ENCODE results near the gene EPHB1.
"Not testable (repeated sequence)": the region's sequence is repeated elsewhere in the genome, so short reads cannot be mapped to it uniquely, and the experiment has no call there.

The EPHB1 gene

GRCh38 chr3:134777341-134777740, 17.7 kb upstream of the EPHB1 start:
- no peak for DNase-seq (ENCODE audit: low read depth)

DNA sequence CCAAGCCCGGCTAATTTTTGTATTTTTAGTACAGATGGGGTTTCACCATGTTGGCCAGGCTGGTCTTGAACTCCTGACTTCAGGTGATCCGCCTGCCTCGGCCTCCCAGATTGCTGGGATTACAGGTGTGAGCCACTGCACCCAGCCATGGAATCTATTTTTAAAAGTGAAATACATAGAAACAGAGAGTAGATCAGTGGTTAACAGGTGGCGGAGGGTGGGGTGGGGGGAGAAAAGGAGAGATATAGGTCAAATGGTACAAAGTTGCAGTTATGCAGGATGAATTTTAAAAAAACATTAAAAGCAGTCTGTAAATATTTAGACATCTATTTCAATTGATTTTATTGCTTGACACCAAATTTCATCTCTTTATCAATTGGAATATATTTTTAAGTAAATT, 6.8 kb upstream of the EPHB1 start:
- DNase-seq (ENCODE audit: low read depth), result not testable (repeated sequence)

DNA sequence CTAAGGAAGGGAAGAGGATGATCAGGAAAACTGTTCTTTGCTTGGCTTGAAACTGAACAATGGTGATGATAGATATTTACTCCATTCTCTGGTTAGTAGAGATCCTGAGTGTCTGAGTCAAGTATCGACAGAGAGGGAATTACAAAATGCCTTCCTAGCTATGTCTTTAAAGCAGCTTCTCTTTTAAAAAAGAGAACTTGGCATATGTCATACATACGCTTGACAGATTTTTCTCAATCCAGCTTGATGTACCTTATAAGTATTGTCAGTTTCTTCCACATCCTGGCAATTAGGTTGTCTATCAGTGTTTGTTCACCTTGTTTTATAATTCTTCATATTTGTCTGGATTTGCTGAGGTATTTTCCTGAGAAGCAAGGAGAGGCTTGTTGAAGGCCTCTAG, 5.0 kb upstream of the EPHB1 start:
- DNase-seq (ENCODE audit: low read depth), result no peak

DNA sequence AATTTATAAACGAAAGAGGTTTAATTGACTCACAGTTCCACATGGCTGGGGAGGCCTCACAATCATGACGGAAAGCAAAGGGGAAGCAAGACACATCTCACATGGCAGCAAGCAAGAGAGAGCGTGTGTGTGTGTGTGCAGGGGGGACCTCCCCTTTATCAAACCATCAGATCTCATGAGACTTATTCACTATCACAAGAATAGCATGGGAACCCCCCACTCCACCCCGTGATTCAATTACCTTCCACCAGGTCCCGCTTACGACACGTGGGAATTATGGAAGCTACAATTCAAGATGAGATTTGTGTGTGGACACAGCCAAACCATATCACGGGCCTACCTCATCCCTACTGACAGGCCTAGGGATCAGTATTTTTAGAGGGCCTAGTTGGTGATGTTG, 3.1 kb upstream of the EPHB1 start:
- DNase-seq (ENCODE audit: low read depth), result no peak

DNA sequence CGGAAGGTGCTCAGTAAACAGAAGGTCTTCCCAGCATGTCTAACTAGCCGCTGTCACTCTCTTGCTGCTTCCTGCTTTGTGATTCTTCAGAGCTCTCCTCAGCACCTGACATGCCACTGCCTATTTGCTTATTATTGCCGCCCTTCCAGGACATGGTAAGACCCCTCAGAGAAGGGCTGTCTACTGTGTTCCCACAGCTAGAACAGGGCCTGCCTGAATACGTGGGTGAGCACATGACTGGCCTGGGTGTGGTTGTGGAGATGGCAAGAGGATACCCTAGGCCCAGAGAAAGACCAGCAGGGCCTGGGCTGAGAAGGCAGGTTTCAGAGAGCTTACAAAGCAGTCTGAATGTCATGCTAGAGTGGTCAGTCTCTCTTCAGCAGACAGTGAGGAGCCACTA, 2.4 kb upstream of the EPHB1 start:
- DNase-seq (ENCODE audit: low read depth), result no peak

GRCh38 chr3:134793562-134793961, 1.5 kb upstream of the EPHB1 start:
- no peak for DNase-seq (ENCODE audit: low read depth)

DNA sequence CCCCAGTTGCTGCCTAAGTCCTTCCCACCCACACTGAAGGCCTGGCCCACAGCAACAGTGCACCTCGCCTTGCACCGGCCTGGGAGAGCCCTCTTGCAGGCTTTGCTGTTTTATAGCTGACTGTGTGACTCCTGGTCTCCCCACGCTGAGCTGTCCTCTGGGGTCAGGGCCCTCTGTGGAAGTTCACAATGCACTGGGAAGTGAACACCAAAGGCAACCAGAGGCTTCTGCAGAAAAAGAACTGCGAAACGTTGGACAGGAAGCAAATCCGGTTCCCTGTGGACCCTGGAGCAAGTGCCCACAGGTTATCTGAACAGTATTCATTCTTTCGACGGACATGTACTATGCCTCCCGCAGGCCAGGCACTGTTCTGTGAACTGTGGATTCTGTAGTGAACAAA, 737 bp upstream of the EPHB1 start:
- DNase-seq (ENCODE audit: low read depth), result no peak

DNA sequence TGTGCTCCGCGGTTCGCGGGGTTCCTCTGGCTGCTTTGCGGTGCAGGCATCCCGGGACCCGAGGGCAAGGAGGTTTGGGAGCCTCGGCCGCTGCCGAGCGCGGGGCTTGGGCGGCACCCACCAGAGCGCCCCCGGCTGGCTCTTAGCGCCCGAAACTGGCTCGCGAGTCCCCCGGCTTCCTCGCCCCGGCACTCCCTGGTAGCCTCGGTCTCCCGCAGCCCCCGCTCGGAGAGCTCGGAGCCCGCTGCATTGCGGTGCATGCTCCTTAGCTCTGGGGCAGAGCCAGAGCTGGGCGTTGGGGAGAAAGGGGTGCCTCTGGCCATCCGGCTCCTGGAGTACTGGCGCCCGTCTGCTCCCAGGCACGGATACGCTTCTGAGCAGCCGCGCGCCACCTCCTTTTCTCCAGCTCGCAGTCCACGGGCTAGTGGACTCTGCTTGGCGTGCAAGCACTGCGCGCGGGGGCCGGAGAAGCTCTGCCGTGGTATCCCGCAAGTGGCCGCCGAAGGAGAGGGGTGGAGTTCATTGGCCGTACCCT, 753 bp downstream of the EPHB1 start:
- DNase-seq (ENCODE audit: low read depth), result no peak

- DNase-seq (ENCODE audit: low read depth), result no peak
Measured at GRCh38 chr3:134796281-134797056, 1.4 kb downstream of the EPHB1 start.

- DNase-seq (ENCODE audit: low read depth), result no peak
Measured at GRCh38 chr3:134797057-134797740, 2.1 kb downstream of the EPHB1 start.

GRCh38 chr3:134797741-134798451, 2.8 kb downstream of the EPHB1 start:
- DNase-seq (ENCODE audit: low read depth), result no peak

GRCh38 chr3:134798681-134799311, 3.7 kb downstream of the EPHB1 start:
- DNase-seq (ENCODE audit: low read depth), result no peak

DNA sequence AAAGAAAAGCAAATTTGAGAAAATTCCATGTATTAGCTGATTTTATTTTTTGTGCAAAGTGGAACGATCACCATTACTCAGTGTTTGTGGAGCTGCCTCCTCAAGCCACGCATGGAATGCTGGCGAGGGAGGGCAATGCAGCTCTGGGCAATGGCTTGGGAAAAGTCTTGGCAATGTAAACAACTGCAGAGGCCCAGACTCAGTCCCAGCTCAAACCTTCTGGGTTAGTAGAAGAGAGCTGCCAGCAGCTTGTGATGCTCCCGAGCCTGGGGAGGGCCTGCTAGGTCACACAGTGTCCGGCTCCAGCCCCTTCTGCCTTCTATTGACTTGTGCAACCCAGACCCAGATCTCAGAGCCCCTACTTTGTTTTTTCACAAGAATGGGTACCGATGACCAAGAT, 4.3 kb downstream of the EPHB1 start:
- no peak for DNase-seq (ENCODE audit: low read depth)

GRCh38 chr3:134801204-134801958, 6.3 kb downstream of the EPHB1 start:
- no peak for DNase-seq (ENCODE audit: low read depth)

- DNase-seq (ENCODE audit: low read depth), result no peak
Measured at GRCh38 chr3:134802428-134803050, 7.5 kb downstream of the EPHB1 start.

DNA sequence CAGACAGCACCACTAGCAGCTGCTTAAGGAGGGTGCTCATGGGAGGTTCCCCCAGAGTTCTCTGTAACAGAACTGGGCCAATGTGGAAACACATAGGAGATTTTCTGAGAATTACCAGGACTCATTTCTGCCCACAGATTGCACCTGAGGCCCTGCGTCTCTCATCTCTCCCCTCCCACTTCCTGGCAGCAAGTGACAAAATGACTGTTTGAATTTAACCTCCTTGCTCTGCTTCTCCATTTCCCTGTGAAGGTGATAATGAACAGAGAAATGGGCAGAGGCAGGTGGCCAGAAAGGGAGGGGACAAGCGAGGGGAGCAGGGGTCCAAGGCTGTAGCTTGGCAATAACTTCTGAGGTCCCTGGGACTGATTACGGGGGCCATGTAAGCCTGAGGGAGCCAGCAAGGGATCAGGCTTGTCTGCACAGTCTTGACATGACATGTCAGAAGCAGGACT, 8.0 kb downstream of the EPHB1 start:
- no peak for DNase-seq (ENCODE audit: low read depth)

- DNase-seq (ENCODE audit: low read depth), result no peak
Measured at GRCh38 chr3:134803652-134804051, 8.6 kb downstream of the EPHB1 start.

GRCh38 chr3:134804508-134805480, 9.7 kb downstream of the EPHB1 start:
- DNase-seq (ENCODE audit: low read depth), result no peak

DNA sequence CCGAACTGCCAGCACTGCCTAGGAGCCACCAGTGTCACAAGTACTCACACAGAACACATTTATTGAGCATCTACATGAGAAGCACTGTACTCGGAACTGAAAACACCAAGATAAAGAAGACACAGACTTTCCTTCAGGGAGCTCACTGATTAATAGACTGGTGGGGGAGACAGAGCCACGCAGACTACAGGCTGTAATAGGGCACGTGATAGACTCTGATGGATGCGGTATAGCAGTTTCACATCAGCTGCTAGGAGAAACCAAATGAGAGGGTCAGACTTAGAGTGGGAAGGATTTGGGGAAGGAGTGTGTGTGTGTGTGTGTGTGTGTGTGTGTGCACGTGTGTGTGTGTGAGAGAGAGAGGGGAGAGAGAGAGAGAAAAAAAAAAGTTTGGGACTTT, 12.1 kb downstream of the EPHB1 start:
- DNase-seq (ENCODE audit: low read depth), result no peak

GRCh38 chr3:134808835-134809234, 13.8 kb downstream of the EPHB1 start:
- DNase-seq (ENCODE audit: low read depth), result no peak
